Left colon (tissue), 2 donors: ENCODE data around the gene NDUFS7. TPM values are rescaled to one million over a fixed set of nuclear protein-coding genes. Genes with fewer than 3 reads are reported as not detected.
A peak's percentile ranks its signal among the peaks of the same experiment; 100 is the strongest.

Source experiments
- ATAC-seq: fragments of 200-7000 bp; cut with Tn5 transposase; one replicate; pipeline ENCODE4 v1.9.1; 2020; ENCODE audit warnings: mild to moderate bottlenecking, moderate library complexity
- DNase-seq, 2 donors: peaks; one replicate each; pipeline ENCODE4 v3.0.0-alpha.2; 2020
- intact Hi-C, 2 donors: fragments of 100-400 bp; cut with DNase I in 1 of 2; cut with micrococcal nuclease in 1 of 2; formaldehyde crosslinking; loops; one replicate each; pipeline versions ENCODE4 v1.11.2 to v1.14.0; 2022; cut with DNase I, micrococcal nuclease
- total RNA-seq, 2 donors: library from RNA; stranded (reverse); fragmentation: NEBNext Ultra II Directional; extraction: Animal tissue kit (Norgen Biotek cat#: 25700); gene quantifications; one replicate each; pipeline ENCODE4 v1.2.1, GENCODE V29; 2021
- donor health status: DM: no; HTN: no; CAD: no.
- donor health status: DM: yes; HTN: yes; CAD: no.

Gene NDUFS7
- total RNA-seq, 2 donors from 2014 or later: 141 to 178 TPM

DNA sequence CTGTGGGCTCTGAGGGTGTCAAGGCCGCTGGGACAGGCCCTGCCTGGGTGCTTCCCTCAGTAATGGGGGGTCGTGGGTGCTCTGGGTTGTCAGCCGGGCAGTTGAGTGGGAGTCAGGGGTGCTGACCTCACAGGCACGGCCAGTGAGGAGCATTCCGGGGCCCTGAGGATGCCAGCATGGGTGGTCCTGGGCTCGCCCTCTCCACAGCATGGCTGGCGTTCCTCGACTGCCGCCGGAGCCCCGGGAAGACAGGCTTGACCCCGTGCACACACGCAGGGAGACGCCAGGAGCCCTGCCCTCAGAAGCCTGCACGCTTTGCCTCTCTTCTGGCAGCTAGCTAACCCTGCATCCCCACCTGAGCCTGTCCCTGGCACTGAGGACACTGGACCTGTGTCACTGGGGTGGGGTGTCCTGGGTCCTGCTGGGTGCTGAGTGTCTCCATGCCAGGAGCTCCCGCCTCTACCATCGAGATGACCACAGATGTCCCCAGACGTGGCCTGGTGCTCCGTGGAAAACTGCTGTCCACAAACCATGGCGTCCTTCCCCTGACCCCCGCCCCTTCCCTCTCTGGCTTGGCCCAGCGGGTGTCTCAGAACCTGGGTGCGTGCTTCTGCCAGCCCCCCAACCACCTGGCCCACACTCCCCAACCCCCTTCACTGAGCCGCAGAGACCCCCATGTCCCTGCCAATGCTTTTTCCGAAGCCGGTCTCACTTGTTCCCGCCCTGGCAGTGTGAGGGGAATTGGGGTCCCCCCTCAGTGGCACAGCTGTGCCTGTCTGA is 4.4 kb upstream of the NDUFS7 start:
- no peak for DNase-seq
- intact Hi-C loops: no loop called here
- no peak for ATAC-seq

DNA sequence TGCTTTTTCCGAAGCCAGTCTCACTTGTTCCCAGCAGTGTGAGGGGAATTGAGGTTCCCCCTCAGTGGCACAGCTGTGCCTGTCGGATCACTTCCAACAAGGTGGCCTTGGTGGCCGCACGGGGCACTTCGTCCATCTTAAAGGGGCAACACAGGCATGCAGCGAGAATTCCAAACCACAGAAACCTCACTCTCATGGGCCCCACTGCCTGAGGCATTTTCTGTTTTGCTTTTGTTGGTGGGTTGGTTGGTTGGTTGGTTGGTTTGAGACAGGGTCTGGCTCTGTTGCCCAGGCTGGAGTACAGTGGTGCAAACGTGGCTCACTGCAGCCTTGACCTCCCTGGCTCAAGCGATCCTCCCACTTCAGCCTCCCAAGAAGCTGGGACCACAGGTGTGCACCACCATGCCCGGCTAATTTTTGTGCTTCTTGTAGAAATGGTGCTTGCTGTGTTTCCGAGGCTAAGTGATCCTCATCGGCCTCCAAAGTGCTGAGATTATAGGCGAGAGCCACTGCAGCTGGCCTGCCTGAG is 3.7 kb upstream of the NDUFS7 start:
- no peak for DNase-seq
- intact Hi-C loops: no loop called here
- no peak for ATAC-seq

DNA sequence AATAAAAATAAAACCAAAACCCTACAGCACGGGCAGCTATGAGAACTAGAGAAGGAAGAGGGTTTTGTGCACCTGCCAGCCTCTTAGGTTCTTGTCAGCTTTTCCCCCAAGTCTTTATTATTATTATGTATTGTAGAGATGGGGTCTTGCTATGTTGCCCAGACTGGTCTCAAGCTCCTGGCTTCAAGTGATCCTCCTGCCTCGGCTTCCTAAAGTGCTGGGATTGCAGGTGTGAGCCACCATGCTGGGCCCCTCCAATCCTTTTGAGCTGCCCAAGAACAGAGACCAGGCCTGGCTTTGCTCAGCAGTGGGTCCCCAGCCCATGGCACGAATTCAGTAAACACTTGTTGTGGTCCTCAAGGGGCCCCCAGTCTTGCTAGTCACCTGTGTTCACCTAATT is 1.5 kb upstream of the NDUFS7 start:
- intact Hi-C loops: no loop called here
- DNase-seq (no peak), ATAC-seq (no peak)

DNA sequence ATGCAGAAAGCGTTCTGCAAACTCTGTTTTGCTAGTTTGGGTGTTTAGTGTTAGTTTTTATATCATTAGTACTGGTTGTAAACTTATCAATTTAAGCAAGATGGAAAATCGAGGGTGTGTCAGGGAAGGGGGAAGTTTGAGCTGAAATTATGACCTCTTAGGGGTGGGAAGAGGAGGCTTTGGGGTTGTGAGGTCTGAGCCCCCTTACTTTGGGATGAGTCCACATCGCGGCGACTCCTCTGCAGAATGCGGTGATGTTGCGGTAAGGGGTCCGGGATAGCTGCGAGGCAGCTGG is 743 bp upstream of the NDUFS7 start:
- ATAC-seq: no peak
- DNase-seq: no peak
- intact Hi-C loops: no loop called here

DNA sequence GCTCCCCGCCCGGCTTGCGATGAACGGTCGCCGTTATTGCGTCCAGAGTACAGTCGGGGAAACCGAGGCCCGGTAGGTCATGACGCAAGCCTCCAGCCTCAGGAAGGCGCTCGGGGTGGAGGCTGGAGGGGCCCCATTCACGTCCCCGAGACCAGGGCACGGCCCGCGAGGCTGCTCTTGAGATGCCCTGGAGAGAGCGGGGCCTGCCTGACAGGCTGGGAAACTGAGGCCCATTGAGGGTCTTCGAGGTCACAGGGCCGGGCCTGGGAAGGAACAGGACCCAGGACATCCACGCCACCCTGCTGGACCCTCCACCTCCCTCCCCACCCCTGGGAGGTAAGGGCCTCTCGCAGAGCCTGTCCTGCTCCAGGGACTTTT is 367 bp downstream of the NDUFS7 start:
- DNase-seq: no peak
- intact Hi-C loops: no loop called here
- peak; percentile 26 for ATAC-seq

DNA sequence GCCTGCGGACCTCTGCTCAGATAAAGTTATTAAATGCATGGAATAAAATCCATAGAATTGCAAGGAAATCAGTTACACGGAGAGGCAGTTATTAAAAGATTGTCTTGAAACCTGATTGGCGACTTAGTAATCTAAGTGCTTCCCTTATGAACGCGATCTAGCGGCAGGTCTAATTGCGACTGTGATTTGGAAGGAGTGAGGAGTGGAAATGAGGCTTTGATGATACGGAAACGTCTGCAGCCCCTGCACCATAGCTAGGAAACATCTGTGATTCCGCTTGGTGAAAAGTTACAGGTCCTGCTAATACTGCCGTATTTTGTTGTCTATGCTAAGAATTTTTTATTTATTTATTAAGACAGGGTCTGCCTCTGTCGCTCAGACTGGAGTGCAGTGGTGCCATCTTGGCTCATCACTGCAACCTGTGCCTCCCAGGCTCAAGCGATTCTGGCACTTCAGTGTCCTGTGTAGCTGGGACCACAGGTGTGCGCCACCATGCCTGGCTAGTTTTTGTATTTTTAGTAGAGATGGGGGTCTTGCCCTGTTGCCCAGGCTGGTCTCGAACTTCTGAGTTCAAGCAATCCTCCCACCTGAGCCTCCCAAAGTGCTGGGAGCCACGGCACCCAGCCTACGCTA is 887 bp downstream of the NDUFS7 start:
- DNase-seq: no peak
- intact Hi-C loops: no loop called here

DNA sequence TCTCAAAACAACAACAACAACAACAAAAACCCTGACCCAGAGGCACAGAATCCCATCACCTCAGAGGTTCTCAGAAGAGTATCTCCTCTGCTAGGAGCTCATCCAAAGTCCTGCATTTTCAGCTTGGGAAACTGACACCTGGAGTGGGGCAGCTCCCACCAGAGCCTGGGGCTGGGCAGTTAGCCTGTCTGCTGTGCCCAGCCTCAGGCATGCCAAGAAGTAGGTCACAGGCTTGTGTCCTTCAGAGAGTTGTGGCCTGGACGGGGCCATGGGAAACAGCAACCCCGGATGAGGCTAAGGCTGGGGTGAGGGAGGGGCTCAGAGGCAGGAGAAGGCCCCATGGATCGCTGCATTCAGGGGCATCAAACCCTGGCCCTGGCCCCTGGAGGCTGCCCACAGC is 2.1 kb downstream of the NDUFS7 start:
- ATAC-seq: no peak

More for the DNA sequence above, 887 bp downstream of the NDUFS7 start:
- ATAC-seq: peak; percentile 14

DNA sequence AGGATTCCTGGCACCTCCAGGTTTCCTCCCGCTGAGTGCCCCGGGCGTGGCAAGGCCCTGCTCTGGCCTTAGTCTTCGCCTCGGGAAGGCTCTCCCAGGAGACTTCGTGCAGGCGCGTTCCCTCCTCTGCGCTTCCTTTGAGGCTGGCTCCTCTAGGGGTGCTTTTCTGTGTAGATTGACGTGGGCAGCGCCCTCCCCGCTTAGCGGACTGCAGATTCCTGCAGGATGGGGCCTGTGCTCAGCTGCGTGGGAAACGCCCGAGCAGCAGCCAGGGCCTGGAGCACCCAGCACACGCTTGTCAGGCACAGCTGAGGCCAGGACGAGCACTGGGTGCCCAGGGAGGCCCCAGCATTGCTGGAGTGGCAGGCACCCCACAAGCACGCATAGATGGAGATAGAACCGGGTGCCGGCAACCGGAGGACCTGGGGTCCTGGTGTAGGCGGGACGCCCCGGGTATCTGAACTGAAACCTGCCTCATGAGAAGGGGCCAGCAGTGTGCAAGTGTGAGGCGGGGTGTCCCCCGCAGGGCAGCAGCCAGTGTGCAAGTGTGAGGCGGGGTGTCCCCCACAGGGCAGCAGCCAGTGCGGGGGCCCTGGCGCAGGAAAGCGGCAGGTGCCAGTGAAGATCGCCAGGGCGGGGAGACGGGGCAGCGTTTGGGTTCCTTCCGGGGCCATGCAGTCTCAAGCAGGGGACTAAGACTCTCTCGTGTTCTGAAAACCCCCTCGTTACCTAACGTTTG is 3.4 kb downstream of the NDUFS7 start:
- DNase-seq: no peak
- intact Hi-C loops: no loop called here
- no peak for ATAC-seq

More for the DNA sequence above, 2.1 kb downstream of the NDUFS7 start:
- no peak for DNase-seq
- intact Hi-C loops: no loop called here

DNA sequence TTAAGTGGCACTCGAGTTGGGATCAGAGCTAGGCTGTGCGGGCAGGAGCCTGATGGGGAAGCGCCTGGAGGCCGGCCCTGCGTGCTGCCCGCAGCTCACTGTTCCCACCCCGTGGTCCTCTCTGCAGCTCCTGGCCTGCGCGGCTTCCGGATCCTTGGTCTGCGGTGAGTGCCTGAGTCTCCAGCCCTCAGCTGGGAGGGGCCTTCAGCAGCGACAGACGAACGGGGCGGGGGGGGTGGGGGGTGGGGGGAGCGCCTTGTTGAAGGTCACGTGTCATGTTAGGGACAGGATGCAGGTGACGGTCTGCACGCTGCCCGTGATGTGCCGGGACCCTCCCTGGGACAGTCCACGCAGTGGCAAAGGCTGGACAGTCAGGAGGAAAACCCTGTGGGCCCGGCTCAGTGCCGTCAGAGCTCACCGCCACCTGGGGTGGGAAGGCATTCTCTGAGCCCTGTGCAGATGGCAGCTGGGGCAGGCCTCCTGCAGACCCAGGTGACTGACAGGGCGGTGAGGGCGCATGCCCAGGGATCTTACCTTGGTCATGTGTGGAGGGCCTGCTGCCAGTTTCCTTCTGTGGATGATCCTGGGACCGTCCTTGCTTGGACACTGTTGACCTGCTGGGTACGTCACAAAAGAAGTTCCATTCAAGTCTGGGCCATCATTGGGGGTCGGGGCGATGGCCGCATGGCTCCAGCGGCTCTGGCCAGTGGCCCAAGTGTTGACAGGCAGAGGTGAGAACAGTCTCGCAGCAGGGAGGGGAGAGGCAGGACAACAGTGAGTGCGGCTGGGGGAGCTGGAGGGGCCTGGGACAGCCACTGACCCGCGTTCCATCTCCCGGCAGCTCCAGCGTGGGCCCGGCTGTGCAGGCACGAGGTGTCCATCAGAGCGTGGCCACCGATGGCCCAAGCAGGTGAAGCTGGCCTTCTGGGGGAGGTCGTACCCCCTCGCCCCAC is 4.3 kb downstream of the NDUFS7 start:
- ATAC-seq (no peak), DNase-seq (no peak)
- intact Hi-C loops: no loop called here

DNA sequence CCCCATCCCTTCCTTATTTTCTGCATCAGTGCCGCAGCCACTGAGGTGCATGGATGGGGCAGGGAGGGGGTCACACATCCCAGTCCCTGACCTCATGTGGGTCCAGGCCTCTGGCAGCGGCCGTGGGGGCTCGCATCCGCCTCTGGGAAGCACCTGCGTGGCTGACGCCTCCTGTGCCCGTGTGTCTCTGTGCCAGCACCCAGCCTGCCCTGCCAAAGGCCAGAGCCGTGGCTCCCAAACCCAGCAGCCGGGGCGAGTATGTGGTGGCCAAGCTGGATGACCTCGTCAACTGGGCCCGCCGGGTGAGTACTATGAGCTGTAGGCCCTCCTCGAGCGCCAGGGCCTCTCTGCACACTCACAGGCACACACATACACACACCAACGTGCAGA is 4.9 kb downstream of the NDUFS7 start:
- ATAC-seq: no peak
- intact Hi-C loops: no loop called here
- DNase-seq: no peak

DNA sequence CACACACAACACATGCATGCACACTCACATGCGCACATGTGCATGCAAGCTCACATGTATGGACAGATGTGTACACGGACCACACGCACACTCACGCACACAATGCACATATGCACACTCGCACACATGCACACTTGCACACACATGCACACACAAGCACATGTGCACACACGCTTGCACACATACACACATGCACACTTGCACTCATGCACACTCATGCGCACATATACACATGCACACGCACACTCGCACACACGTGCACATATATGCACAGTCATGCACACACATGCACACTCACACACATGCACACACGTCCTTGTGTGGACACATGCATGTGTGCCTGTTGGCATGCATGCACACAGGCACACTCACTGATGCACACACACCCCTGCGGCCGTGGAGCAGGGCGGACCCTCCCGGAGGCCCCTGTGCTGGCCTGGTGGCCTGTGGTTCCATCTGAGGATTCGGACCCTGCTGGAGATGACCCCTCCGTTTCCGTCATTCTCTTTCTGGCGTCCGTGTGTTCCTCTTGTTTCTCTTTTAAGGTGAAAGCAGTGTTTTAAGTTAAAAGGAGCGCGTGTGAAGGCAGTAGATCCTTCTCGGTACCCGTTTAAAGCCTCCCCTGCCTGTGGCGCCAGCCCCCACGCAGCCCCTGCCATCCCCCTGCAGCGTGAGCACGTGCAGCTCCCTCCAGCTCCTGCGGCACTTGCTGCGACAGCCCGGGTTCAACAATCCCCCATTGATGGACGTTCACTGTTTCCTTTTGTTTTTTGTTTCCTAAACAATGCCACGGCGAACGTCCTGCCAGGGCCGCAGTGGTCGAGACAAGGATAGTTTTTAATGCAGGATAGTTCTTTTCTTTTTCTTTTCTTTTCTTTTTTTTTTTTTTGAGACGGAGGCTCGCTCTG is 5.6 kb downstream of the NDUFS7 start:
- intact Hi-C loops: no loop called here
- ATAC-seq (no peak), DNase-seq (no peak)

DNA sequence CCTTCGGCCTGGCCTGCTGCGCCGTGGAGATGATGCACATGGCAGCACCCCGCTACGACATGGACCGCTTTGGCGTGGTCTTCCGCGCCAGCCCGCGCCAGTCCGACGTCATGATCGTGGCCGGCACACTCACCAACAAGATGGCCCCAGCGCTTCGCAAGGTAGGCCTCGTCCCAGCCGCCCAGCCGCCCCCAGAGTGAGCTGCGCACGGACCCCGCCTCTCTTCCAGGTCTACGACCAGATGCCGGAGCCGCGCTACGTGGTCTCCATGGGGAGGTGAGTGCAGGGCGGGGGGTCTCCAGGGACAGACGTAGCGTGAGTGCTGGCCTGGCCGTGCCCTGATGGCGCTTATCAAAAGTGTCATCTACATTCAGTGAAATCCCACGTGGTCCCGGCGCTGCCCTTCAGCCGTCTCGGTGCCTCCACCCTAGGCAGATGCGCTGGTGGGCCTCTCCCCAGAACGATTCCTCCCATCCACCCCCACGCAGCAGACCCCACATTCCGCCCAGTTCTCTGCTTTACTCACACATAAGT is 7.2 kb downstream of the NDUFS7 start:
- DNase-seq (no peak), ATAC-seq (no peak)
- intact Hi-C loops: no loop called here

DNA sequence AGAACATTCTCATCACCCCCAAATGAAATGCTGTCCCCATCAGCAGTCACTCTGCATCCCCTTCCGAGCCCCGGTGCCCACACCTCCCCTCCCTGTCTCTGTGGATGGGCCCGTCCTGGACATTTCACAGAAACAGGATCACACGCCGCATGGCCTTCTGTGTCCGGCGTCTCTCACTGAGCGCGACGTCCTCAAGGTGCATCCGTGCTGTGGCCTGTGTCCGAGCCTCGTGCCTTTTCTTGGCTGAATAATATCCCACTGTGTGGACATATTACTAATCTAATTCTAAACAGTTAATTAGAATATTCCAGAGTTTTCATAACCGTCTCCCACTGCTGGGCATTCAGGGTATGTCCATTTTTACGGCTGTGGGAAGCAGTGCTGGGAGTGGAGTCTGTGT is 8.7 kb downstream of the NDUFS7 start:
- intact Hi-C loops: no loop called here
- no peak for DNase-seq
- no peak for ATAC-seq

DNA sequence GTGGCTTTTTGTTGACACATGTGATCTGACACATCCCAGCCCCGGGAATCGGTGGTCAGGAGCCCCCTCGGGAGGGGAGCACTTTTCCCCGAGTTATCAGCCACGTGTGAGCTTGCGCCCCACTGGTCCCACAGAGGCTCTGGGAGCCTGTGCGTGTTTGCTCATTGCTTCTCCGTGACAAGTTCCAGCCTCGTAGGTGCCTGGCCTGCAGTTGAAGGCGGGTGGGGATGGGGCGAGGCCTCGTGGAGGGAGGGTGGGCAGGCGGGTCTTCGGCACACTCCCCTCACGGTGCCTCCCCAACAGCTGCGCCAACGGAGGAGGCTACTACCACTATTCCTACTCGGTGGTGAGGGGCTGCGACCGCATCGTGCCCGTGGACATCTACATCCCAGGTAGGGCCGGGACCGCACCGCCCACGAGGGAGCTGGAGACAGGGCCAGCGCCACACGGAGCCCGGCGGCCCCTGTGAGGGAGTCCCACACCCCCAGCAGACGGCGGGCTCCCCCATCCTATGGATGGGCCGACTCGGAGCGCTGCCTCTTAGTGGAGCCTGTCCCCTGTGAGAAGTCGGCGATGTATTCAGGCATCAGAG is 9.3 kb downstream of the NDUFS7 start:
- ATAC-seq (no peak), DNase-seq (no peak)
- intact Hi-C loops: no loop called here

DNA sequence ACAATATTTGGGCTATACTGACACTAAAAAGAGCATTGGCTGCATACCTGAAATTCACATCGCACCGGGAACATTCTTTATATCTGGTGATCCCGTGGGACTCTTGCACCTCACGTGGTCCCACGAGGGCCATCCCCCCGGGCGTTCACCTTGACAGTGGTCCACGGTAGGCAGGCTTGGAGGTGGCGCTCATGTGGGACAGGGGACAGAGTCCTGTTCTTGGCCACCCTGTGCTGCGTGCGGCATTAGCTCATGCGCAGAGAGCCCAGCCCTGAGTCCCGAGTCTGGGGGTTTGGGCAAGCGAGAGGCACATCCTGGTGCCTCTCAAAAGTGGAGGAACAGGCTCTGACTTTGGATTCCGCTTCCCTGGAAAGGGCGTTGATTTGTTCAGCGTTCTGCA is 10.1 kb downstream of the NDUFS7 start:
- intact Hi-C loops: no loop called here
- DNase-seq (no peak), ATAC-seq (no peak)

DNA sequence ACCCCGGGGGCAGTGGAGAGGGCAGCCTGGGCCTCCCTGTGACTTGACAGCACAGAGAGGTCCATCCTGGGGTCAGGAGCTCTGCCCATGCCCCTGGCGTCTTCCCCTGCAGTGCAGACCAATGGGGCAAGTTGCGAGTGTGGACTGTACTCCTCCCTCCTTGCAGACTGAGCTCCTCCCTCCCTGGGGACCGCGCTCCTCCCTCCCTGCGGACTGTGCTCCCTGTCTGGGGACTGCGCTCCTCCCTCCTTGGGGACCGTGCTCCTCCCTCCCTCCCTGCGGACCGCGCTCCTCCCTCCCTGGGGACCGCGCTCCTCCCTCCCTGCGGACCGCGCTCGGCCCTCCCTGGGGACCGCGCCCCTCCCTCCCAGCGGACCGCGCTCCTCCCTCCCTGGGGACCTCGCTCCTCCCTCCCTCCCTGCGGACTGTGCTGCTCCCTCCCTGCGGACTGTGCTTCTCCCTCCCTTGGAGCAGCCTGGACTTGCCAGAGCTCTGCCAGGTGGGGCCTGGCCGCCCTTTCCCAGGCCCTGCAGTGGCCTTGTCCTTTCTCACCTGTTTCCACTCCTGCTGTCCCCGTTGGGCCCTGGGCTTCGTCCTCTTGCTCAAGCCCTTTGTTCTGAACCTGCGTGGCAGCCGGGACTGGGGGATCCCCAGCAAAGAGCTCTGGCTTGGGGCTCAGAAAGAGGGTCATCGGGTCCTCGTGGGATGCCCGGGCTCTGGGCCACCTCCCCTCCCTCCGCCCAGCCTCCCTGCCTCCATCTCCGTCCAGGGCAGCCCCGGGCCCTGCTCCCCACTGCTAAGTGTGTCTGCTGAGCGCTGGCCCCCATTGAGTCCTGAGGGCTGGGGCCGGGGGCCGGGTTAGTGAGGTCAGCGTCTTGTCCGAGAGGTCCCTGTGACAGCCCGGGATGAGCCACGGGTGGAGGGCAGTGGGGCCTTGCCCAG is 10.8 kb downstream of the NDUFS7 start:
- DNase-seq: no peak
- no peak for ATAC-seq
- intact Hi-C loops: no loop called here
